ENCODE results near the gene SPATA17. TPM values are rescaled to one million over a fixed set of nuclear protein-coding genes. Genes with fewer than 3 reads are reported as not detected.

The SPATA17 gene
- total and polyA plus RNA-seq, 2 of the 8 experiments (the other 6 are each of a cell fraction or from before 2014, with no cell fraction given): 0.17 to 0.48 TPM

DNA sequence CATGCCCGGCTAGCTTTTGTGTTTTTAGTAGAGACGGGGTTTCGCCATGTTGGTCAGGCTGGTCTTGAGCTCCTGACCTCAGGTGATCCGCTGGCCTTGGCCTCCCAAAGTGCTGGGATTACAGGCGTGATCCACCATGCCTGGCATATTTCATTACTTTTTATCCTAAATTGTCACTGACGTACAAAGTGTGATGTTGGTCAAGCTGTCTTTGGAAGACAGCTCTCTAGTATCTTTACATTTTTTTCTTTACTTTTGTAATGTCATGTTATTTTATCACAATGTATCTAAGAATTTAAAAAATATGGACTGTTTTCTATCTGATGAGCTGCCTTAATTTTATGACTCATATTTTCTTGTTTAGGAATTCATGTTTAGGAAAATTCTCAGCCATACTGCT lies 72.2 kb downstream of the SPATA17 start:
- DNase-seq (ENCODE audit: low read depth in 1 of 2, low spot score in 2 of 2) (no peak), FAIRE-seq (no peak)
- Histone ChIP-seq H3K4ac (replicated peaks; ENCODE audit: insufficient read length, low read depth, low read length) (no peak overlapping the region), H3K9ac (replicated peaks in 1 of 4; ENCODE audit: extremely low read depth in 1 of 4, low read depth in 3 of 4, low read length in 3 of 4) (no peak overlapping the region), H3K23ac (ENCODE audit: insufficient read length) (no peak overlapping the region), H3K14ac (ENCODE audit: insufficient read length) (no peak overlapping the region), H4K91ac (replicated peaks; ENCODE audit: insufficient read length, low read length) (no peak overlapping the region), H4K5ac (ENCODE audit: insufficient read length, low read depth, low read length) (no peak overlapping the region), H3K4me1 (replicated peaks in 1 of 4; ENCODE audit: control insufficient read depth in 3 of 4, insufficient read depth in 4 of 4, low read length in 3 of 4) (no peaks in the 10 kb centered on the region), H3K4me3 (ENCODE audit: extremely low read depth in 1 of 4, insufficient read depth in 2 of 4, low read depth in 3 of 4, low read length in 4 of 4) (no peak overlapping the region), H3K27me3 (replicated peaks in 1 of 4; ENCODE audit: control insufficient read depth in 3 of 4, extremely low read depth in 1 of 4, insufficient read depth in 3 of 4, low read length in 3 of 4) (no peaks in the 10 kb centered on the region), H3K79me1 (ENCODE audit: low read depth, low read length) (no peaks in the 10 kb centered on the region), H4K20me1 (replicated peaks in 1 of 2; ENCODE audit: control insufficient read depth in 1 of 2, insufficient read depth in 2 of 2, low read length in 2 of 2) (no peaks in the 10 kb centered on the region), H2AK5ac (ENCODE audit: low read depth, low read length) (no peak overlapping the region), H3K9me3 (ENCODE audit: insufficient read depth in 2 of 2, low read depth in 1 of 2, low read length in 1 of 2) (no peaks in the 10 kb centered on the region), H4K8ac (ENCODE audit: extremely low read depth, insufficient read depth, low read length) (no peak overlapping the region; the same call in 1 of the 2 replicates), H2BK12ac (ENCODE audit: low read depth, low read length) (no peak overlapping the region), H3K36me3 (ENCODE audit: control insufficient read depth in 2 of 4, insufficient read depth in 4 of 4, low read length in 3 of 4) (no peaks in the 10 kb centered on the region), H2BK5ac (ENCODE audit: low read depth, low read length) (no peak overlapping the region), H3K79me2 (ENCODE audit: control insufficient read depth in 1 of 2, insufficient read depth in 2 of 2, low read length in 2 of 2) (no peaks in the 10 kb centered on the region), H3K56ac (replicated peaks; ENCODE audit: insufficient read length, low read depth, low read length) (no peak overlapping the region), H3K23me2 (ENCODE audit: low read depth, low read length) (no peaks in the 10 kb centered on the region), H2AFZ (ENCODE audit: low read length) (no peak overlapping the region), H3K4me2 (ENCODE audit: insufficient read depth in 1 of 2, low read depth in 2 of 2, low read length in 2 of 2) (no peak overlapping the region), H3K27ac (ENCODE audit: low read depth, low read length) (no peak overlapping the region), H2BK15ac (ENCODE audit: low read length) (no peak overlapping the region), H3K18ac (ENCODE audit: extremely low read depth, low read length) (no peak overlapping the region), H2BK20ac (ENCODE audit: low read length) (no peak overlapping the region), H2BK120ac (replicated peaks; ENCODE audit: low read depth, low read length) (no peak overlapping the region)
- WGBS, 2 experiments (ENCODE audit: extremely low coverage in 1 of 2, insufficient coverage in 1 of 2, insufficient read length in 1 of 2, insufficient replicate concordance in 2 of 2, low coverage in 1 of 2, low lambda C conversion rate in 2 of 2, missing lambda C conversion rate in 1 of 2): 93% methylated on average over 6 of the region's 6 CpGs; no CpG with 5 or more reads in 1 of the 2 experiments
- ChIA-PET CTCF (ENCODE audit: partially characterized antibody) (interaction anchor here (0.7 kb wide), 2 partner anchors 175 to 429 kb away, joined by 3 read pairs; no protein-coding TSS in a partner anchor), POLR2A (ENCODE audit: partially characterized antibody) (no interaction called here)
- no peak for TF ChIP-seq SIRT6 (IDR thresholded peaks at IDR 0.05; ENCODE audit: low read length)
- no peak for TF ChIP-seq POLR2A (IDR thresholded peaks at IDR 0.05; ENCODE audit: control extremely low read depth in 1 of 2, low read depth in 2 of 2, low read length in 2 of 2)
- no peak for TF ChIP-seq NANOG (IDR thresholded peaks at IDR 0.05; ENCODE audit: insufficient read depth, low read depth, low read length, poor library complexity, severe bottlenecking)
- no peak for TF ChIP-seq SP2 (IDR thresholded peaks at IDR 0.05; ENCODE audit: low read length)
- TF ChIP-seq SP4 (IDR thresholded peaks at IDR 0.05; ENCODE audit: low read length): no peak
- TF ChIP-seq ATF2 (IDR thresholded peaks at IDR 0.05; ENCODE audit: low read length): no peak
- TF ChIP-seq RFX5 (IDR thresholded peaks at IDR 0.05; ENCODE audit: borderline replicate concordance, low read depth, low read length): no peak
- no peak for TF ChIP-seq BCL11A (IDR thresholded peaks at IDR 0.05; ENCODE audit: low read depth in 2 of 2, low read length in 2 of 2)
- no peak for TF ChIP-seq SIX5 (IDR thresholded peaks at IDR 0.05; ENCODE audit: low read depth, low read length)
- TF ChIP-seq POLR2AphosphoS5 (IDR thresholded peaks at IDR 0.05; ENCODE audit: low read depth, low read length): no peak
- no peak for TF ChIP-seq TCF12 (IDR thresholded peaks at IDR 0.05; ENCODE audit: low read depth, low read length)
- TF ChIP-seq JUND (IDR thresholded peaks at IDR 0.05; ENCODE audit: low read length): no peak
- TF ChIP-seq SAP30 (IDR thresholded peaks at IDR 0.05; ENCODE audit: insufficient read depth, insufficient replicate concordance, low read length): no peak
- TF ChIP-seq CREB1 (IDR thresholded peaks at IDR 0.05): no peak
- no peak for TF ChIP-seq FOSL1 (IDR thresholded peaks at IDR 0.05; ENCODE audit: insufficient read depth, low read depth, low read length)

Measured in H1 (cell line).